ENCODE results near the gene C10orf90. TPM values are rescaled to one million over a fixed set of nuclear protein-coding genes. Genes with fewer than 3 reads are reported as not detected.
A peak's percentile ranks its signal among the peaks of the same experiment; 100 is the strongest.

Gene C10orf90
- total RNA-seq, 1 experiment from 2014 or later: 0.18 TPM

DNA sequence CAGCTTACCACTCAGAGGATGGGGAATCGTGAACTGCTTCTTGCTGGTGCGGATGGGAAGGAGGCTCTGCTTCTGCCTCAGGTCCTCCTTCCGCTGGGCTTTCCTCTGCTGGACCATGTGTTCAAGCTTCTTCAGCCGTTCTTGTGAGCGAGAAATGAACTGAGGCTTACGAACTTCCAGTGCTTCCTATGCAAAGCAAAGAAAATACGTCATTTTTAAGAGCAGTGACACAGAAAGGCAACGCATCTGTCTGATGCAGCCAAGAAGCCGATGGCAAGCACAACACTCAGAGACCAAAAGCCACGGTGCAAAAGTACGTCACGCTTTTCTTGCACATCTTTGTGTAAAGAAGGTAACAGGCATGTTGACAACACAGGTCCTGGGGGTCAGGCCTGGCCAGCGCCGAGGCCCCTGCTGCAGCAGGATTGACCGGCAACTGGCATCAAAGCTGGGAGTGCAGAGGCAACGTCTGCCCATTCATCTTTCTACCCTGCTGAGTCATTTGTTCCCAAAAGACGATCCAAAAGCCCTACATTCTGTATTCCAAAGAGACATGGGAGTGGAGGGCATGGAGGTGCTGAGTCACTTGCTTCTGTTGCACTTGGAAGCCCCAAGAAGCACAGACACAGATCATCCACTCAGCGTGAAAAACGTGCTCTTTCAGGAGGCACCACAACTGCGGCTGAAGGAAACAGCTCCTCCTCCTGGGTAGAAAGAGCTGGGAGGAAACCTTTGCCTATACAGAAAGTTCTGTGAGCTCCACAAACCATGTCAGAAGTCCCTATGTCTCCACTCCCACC is 211.3 kb downstream of the C10orf90 start:
- Histone ChIP-seq H3K36me3 (ENCODE audit: low read depth, low read length) (no peaks in the 10 kb centered on the region), H3K4me3 (ENCODE audit: low read length) (no peak overlapping the region), H3K27me3 (ENCODE audit: low read length) (no peaks in the 10 kb centered on the region), H3K4me2 (ENCODE audit: low read length) (peak overlapping the region; percentile 22; the same call in 1 of the 2 replicates), H3K27ac (ENCODE audit: low read length) (peak overlapping the region; percentile 87), H3K4me1 (ENCODE audit: insufficient read depth, low read length) (peaks cover 26% of the 10 kb centered on the region), H3K9me3 (ENCODE audit: low read length) (no peaks in the 10 kb centered on the region), H3K9me2 (replicated peaks; ENCODE audit: low read length) (no peaks in the 10 kb centered on the region), H4K20me1 (ENCODE audit: low read length) (no peaks in the 10 kb centered on the region), H3K9ac (ENCODE audit: low read length) (peak overlapping the region; percentile 61), H3K79me2 (ENCODE audit: low read length) (no peaks in the 10 kb centered on the region), H3F3A (ENCODE audit: low read length, unreplicated experiment) (no peaks in the 10 kb centered on the region), H2AFZ (ENCODE audit: low read length) (peak overlapping the region; percentile 28; the same call in 1 of the 2 replicates)
- no TSS peak for BruUV-seq (replicated peaks)
- POLR2A ChIA-PET (ENCODE audit: unreplicated experiment): no interaction called here
- DNase-seq (peak; percentile 43), ATAC-seq (peak; percentile 11)
- intact Hi-C loops (cut with micrococcal nuclease): no loop called here
- CTCF ChIA-PET: no interaction called here
- no peak for TF ChIP-seq EZH2 (IDR thresholded peaks at IDR 0.05; ENCODE audit: low read length, unreplicated experiment)
- TF ChIP-seq, protein P1, sequence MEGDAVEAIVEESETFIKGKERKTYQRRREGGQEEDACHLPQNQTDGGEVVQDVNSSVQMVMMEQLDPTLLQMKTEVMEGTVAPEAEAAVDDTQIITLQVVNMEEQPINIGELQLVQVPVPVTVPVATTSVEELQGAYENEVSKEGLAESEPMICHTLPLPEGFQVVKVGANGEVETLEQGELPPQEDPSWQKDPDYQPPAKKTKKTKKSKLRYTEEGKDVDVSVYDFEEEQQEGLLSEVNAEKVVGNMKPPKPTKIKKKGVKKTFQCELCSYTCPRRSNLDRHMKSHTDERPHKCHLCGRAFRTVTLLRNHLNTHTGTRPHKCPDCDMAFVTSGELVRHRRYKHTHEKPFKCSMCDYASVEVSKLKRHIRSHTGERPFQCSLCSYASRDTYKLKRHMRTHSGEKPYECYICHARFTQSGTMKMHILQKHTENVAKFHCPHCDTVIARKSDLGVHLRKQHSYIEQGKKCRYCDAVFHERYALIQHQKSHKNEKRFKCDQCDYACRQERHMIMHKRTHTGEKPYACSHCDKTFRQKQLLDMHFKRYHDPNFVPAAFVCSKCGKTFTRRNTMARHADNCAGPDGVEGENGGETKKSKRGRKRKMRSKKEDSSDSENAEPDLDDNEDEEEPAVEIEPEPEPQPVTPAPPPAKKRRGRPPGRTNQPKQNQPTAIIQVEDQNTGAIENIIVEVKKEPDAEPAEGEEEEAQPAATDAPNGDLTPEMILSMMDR (conservative IDR thresholded peaks at IDR 0.05; ENCODE audit: low read depth, low read length): no peak
- TF ChIP-seq EZH2phosphoT487 (IDR thresholded peaks at IDR 0.05; ENCODE audit: borderline replicate concordance, low read length): no peak

DNA sequence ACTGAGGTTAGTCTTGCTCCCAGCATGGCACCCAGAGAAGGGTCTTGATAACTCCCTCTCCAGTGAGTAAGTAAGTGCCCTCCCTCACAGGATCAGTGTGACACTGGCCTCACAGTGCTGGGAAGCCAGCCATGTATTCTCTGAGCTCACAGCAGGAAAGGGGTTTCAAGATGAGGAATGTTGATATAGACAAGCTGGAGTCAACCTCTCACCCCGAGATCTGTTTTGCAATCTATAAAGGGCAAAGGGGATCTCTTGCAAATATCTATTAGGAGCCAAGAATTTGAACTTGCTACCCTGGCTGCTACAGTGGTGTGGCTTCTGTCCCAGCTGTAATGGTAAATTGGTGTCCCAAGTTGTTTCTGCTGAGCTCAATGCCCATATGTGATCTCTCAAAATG is 212.0 kb downstream of the C10orf90 start:
- H3K79me2 ChIP-seq (ENCODE audit: low read length): no peaks in the 10 kb centered on the region
- H3K27ac ChIP-seq (ENCODE audit: low read length): peak overlapping the region; percentile 87; the same call in 1 of the 2 replicates
- ATAC-seq: no peak
- ChIA-PET CTCF (no interaction called here), POLR2A (ENCODE audit: unreplicated experiment) (no interaction called here)
- peak; percentile 27 for DNase-seq
- H3K9me3 ChIP-seq (ENCODE audit: low read length): no peaks in the 10 kb centered on the region
- H3K36me3 ChIP-seq (ENCODE audit: low read depth, low read length): no peaks in the 10 kb centered on the region
- no peaks in the 10 kb centered on the region for H3K27me3 ChIP-seq (ENCODE audit: low read length)
- no peaks in the 10 kb centered on the region for H3F3A ChIP-seq (ENCODE audit: low read length, unreplicated experiment)
- H3K4me2 ChIP-seq (ENCODE audit: low read length): no peak overlapping the region
- TF ChIP-seq, protein P1 (conservative IDR thresholded peaks at IDR 0.05; ENCODE audit: low read depth, low read length): no peak
- TF ChIP-seq EZH2phosphoT487 (IDR thresholded peaks at IDR 0.05; ENCODE audit: borderline replicate concordance, low read length): no peak
- TF ChIP-seq EZH2 (IDR thresholded peaks at IDR 0.05; ENCODE audit: low read length, unreplicated experiment): no peak
- H4K20me1 ChIP-seq (ENCODE audit: low read length): no peaks in the 10 kb centered on the region
- H3K4me1 ChIP-seq (ENCODE audit: insufficient read depth, low read length): peaks cover 26% of the 10 kb centered on the region
- H3K4me3 ChIP-seq (ENCODE audit: low read length): no peak overlapping the region
- H3K9me2 ChIP-seq (replicated peaks; ENCODE audit: low read length): no peaks in the 10 kb centered on the region
- no peak overlapping the region for H3K9ac ChIP-seq (ENCODE audit: low read length)
- H2AFZ ChIP-seq (ENCODE audit: low read length): no peak overlapping the region
- intact Hi-C loops (cut with micrococcal nuclease): no loop called here
- BruUV-seq (replicated peaks): no TSS peak

DNA sequence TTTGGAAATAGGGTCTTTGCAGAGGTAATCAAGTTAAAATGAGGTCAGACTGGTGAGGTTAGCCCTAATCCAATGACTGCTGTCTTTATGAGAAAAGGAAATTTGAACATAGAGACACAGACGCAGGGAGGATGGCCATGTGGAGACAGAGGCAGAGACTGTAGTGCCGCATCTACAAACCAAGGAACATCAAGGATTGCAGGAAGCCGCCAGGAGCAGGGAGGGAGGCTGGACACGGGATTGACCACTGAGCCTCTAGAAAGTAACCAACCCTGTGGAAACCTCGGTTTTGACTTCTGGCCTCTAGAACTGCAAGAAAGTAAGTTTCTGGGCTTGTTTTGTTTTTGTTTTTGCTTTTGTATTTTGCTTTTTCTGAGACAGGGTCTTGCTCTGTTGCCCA is 213.9 kb downstream of the C10orf90 start:
- Histone ChIP-seq H3K9ac (ENCODE audit: low read length) (no peak overlapping the region), H3K4me3 (ENCODE audit: low read length) (no peak overlapping the region), H3K27me3 (ENCODE audit: low read length) (no peaks in the 10 kb centered on the region), H3K4me1 (ENCODE audit: insufficient read depth, low read length) (peaks cover 26% of the 10 kb centered on the region), H3K36me3 (ENCODE audit: low read depth, low read length) (no peaks in the 10 kb centered on the region), H2AFZ (ENCODE audit: low read length) (no peak overlapping the region), H3K79me2 (ENCODE audit: low read length) (no peaks in the 10 kb centered on the region), H3K9me3 (ENCODE audit: low read length) (no peaks in the 10 kb centered on the region), H4K20me1 (ENCODE audit: low read length) (no peaks in the 10 kb centered on the region), H3K27ac (ENCODE audit: low read length) (no peak overlapping the region), H3K4me2 (ENCODE audit: low read length) (no peak overlapping the region), H3F3A (ENCODE audit: low read length, unreplicated experiment) (no peaks in the 10 kb centered on the region), H3K9me2 (replicated peaks; ENCODE audit: low read length) (no peaks in the 10 kb centered on the region)
- DNase-seq (no peak), ATAC-seq (no peak)
- ChIA-PET CTCF (no interaction called here), POLR2A (ENCODE audit: unreplicated experiment) (no interaction called here)
- BruUV-seq (replicated peaks): no TSS peak
- intact Hi-C loops (cut with micrococcal nuclease): no loop called here
- TF ChIP-seq EZH2phosphoT487 (IDR thresholded peaks at IDR 0.05; ENCODE audit: borderline replicate concordance, low read length) (no peak), EZH2 (IDR thresholded peaks at IDR 0.05; ENCODE audit: low read length, unreplicated experiment) (no peak)
- TF ChIP-seq, protein P1 (conservative IDR thresholded peaks at IDR 0.05; ENCODE audit: low read depth, low read length): no peak
